Stimulated activated naive CD8-positive, alpha-beta T cell treated with anti-CD3 and anti-CD28 coated beads, Interleukin-15, Interleukin-2, amounts not matched to agents 100 U/mL and 50 U/mL, for 24 hours (primary cell): ENCODE data around the gene SEM1.
A peak's percentile ranks its signal among the peaks of the same experiment; 100 is the strongest.
"Not testable (repeated sequence)": the region's sequence is repeated elsewhere in the genome, so short reads cannot be mapped to it uniquely, and the experiment has no call there.

Experiments used
- ATAC-seq: fragments of 150-1000 bp; cut with Tn5 transposase; one replicate; pipeline ENCODE4 v1.10.0; 2021
- DNase-seq: peaks from one replicate; pipeline ENCODE4 v3.0.0; 2021

Gene SEM1

DNA sequence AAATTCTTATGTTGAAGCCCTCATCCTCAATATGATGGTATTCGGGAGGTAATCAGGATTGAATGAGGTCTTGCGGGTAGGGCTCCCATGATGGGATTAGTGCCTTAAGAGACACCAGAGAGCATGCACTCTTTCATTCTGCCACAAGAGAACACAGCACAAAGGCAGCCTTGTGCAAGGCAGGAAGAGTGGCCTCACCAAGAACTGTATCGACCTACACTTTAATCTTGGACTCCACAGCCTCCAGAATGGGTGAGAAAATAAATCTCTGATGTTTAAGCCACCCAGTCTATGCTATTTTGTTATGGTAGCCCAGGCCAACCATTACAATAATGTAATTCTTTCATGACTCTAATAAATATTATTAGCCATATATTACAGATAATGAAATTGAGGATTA, 8.4 kb downstream of the SEM1 start:
- no peak for ATAC-seq
- no peak for DNase-seq

DNA sequence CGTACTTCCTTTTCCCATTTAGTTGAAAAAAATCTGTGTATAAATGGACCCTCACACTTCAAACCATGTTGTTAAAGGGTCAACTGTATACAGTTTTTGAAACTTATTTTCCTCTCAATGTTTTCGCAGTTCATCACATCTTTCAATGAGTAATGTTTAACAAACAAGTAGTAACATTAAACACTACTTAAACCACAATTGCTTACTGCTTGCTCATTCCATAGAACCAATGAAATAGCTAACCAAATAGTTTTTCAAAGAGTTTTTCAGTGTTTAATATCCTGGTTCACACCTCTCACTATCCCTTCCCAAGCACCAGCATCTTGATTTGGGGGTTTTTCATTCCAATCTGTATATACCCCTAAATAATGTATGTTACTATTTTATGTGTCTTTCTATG, 9.1 kb downstream of the SEM1 start:
- DNase-seq (no peak), ATAC-seq (no peak)

DNA sequence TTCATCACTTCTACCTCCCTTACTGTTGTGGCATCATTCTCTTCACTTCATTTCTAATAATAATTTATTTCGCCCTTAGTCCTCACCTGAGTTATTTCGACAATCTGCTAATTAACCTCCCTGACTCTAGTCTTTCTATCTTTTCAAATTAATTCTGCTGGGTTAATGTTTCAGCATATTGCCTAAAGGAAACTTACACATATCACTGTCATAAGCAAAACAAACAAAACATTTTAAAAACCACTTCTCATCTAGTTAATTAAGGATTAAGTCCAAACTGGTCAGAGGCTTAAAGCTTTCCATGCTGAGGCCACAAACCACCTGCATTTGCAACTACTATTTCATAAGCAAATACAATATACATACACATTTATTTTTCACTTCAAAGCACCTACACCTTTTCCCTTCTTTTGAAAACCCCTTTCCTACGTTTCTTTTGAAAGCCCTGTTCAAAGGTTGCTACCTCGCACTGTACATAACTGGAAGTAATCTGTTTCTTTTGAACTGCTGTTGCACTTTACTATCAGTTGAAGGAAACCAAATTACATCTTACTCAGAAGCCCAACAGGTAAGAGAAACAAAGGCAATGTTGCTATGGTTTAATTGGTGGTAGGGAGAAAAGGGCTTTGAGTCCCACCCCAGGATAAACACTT, 10.3 kb downstream of the SEM1 start:
- no peak for DNase-seq
- ATAC-seq = no peak

DNA sequence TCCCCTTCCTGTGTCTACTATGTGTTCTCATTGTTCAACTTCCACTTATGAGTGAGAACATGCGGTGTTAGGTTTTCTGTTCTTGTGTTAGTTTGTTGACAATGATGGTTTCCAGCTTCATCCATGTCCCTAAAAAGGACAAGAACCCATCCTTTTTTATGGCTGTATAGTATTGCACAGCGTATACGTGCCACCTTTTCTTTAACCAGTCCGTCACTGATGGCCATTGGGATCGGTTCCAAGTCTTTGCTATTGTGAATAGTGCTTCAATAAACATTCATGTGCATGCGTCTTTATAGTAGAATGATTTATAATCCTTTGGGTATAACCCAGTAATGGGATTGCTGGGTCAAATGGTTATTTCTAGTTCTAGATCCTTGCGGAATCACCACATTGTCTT, 11.2 kb downstream of the SEM1 start:
- ATAC-seq, DNase-seq: not testable (repeated sequence)

DNA sequence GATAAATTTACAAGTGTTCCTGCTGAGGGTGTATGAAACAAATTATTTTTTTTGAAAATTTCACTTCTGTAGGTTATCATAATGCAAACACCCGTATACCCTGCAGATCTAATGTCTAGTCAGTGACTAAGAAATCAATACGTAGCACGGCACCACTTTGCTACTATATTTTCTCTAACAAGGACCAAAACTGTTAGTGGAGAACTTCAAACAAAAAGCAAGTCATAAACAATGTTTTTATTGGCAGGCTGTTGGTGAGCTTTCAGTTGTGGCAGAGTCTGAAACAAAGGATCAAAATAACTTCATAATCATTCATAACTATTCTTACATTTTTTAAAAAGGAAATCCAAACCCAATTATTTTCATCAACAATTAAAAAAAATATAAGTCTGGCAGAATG, 11.8 kb downstream of the SEM1 start:
- ATAC-seq = no peak
- no peak for DNase-seq

DNA sequence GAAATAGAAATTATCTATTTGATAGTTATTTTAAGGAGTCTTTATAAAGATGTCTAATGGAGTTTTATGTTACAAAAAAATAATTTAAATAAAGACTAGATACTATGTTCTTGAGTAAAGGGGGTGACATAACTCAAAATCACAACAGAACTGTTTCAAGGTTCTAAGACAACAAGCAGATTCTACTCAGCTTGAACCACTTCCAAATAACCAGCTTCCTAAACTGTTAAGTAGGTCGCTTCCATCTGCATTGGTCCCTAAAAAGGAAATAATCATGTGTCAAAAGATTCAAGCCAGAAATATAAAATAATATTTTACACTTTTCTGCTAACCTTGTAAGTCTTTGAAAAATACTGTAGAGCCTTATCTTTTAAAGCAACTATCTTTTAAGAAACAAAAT, 14.1 kb downstream of the SEM1 start:
- ATAC-seq (no peak), DNase-seq (no peak)

DNA sequence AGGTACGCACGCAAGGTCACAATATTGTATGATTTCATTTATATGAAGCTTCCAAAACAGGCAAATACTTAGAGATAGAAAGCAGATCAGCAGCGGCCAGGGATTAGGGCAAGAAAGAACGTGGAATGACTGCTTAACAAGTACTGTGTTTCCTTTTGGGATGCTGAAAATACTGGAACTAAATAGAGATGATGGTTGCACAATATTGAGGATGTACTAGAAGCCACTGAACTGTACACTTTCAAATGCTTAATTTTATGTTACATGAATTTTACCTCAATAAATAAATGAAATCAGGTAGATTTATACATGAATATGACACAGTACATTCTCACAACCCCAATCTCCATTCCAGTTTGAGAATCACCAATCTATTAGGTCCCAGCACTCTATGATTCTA, 15.6 kb downstream of the SEM1 start:
- ATAC-seq = no peak

DNA sequence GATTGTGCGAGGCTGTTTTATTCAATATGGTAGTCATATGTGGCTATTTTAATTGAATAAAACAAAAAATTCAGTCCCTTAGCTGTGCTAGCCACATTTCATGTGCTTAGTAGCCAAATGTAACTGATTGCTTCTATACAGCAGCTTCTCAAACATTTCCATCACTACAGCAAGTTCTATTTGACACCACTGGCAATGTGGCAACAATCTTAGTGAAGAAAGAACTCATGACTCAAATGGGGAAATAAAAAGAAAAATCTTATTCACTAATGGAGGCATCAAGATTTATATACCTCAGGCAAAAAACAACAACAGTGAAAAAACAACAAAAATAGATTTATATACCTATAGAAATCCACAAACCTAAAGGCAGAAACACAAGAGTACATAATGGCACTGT, 17.9 kb downstream of the SEM1 start:
- DNase-seq (no peak), ATAC-seq (no peak)

More for the DNA sequence above, 15.6 kb downstream of the SEM1 start:
- no peak for DNase-seq

DNA sequence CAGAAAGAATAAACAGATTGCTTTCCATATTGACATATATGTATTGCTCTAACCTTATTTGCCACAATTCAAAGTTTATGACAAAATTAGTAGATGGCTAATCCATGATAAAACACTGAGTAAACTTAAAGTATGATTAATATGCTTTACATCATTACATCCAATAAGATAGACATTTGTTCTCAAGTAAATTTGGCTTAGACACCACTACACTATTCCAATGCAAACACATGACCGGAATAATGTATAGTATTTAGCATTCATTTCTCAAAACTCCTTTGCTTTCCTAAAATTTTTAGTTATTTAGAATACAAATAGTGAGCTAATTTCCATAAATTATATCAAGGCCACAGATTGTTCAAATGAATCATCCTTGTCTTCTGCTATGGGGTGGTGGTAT, 20.2 kb downstream of the SEM1 start:
- DNase-seq (no peak), ATAC-seq (no peak)

DNA sequence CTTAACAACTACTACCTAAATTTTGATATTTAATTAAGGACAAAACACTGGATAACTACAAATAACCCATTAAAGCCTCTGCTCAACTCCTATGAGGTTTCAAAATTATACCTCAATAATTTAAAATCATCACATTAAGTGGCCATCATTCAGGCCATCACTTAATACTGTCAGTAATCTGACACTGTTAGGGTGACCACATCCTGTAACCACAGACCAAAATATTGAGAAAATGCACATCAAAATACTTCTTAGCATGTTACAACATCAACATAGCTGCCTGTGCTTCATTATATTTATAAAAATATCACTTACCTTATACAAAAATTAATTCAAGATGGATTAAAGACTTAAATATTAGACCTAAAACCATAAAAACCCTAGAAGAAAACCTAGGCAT, 23.3 kb downstream of the SEM1 start:
- no peak for ATAC-seq

DNA sequence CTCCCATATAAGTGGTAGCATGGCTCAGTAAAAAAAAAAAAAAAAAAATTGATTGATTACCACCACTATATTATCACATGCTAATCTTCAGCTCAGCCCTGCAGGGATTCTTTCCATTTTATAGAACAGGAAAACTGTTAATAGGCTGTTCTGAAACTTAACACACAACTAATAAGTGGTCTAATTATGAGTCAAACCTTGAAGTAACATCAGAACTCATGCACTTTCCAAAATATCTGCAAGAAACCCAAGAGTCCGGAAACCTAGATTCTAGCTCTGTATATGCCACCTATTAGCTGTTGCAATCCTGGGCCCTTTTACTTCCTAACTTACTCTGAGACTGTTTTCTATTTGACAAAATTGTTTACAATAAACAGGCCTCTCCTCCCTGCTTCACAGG, 23.9 kb downstream of the SEM1 start:
- ATAC-seq (no peak), DNase-seq (no peak)

More for the DNA sequence above, 23.3 kb downstream of the SEM1 start:
- no peak for DNase-seq

DNA sequence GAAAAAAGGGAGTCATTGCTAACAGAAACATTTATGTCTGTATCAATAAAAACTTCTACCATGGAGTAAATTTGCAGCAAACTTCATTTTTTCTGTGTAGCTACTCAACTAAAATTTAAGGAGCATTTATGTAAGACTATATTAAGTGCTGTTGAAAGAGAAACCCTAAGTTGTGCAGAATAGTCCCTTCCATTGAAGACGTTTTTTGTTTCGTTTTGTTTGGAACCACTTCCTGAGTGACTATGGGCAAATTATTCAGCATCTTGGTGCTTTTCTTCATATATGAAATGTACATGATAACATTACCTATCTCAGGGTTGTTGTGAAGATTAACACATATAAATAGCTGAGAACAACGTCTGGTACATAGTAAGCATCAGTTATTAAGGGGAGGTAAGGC, 24.3 kb downstream of the SEM1 start:
- DNase-seq (no peak), ATAC-seq (peak; percentile 19)

DNA sequence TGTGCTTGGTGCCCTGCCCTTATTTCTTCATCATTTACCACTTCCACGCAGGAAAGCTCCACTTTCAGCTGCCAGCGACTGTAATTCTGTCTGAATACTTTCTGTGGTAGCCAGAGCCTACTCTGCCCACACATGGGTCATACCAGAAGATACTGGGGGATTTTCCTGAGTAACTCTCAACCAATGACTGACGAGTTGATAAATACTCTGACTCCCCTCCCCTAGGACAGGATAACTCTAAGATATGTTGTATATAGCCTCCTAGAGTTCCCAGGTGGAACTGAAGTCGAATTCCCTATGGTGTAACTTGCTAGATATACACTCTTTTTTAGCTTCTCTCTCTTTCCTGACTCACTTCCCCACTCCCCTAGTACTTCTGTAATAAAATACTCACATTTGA, 29.8 kb downstream of the SEM1 start:
- DNase-seq (no peak), ATAC-seq (no peak)

DNA sequence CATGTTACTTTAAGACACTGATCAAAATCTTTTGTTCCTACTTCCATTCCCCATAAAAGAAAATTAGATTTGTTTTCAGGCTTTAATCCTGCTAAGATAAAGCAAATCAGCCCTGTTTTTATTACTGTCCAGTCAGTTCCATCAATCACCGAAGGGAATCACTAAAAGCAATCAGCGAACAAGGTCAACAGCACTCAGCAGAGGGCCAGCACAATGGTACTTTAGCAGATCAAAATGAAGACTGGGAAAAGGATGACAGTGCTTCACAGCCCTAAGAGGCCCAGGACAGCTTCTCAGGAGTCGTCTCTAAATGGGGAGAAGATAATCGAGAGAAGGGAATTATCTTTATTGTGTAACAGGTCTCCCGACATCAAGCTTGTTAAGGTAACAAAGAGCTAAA, 32.7 kb downstream of the SEM1 start:
- ATAC-seq = no peak
- no peak for DNase-seq

DNA sequence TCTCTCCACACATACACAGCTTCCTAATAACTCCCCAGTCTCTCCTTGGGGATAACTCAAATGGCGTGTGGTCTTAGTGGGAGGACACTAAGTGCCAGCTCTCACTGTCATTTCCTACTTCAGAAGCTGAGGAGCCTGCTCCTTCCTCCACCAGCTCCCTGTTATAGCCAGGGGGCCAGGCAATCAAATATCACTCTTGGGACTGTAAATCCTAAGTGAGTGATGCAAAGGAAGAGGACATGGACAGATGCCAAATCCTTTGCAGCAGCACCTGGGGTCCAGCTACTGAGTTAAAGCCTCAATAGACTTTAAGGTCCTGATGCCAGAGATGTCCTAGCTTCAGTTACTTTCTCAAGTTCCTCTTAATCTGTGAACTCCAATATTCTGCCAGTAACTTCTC, 34.1 kb downstream of the SEM1 start:
- DNase-seq = no peak
- no peak for ATAC-seq

DNA sequence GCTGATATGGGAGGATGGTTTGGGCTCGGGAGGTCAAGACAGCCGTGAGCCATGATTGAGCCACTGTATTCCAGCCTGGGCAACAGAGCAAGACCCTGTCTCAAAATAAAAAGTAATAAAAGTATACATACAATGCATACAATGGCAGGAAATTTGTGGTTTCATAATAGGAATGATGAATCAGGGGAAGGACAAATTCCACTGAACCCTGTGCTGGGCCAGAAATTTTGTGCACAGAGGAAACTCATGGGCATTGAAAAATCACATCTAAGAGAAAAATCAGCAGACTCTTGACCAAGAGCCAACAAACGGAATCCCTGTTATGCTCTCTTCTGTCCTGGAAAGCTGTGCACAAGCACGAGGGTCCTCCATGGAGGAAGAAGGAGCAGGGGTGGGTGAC, 35.1 kb downstream of the SEM1 start:
- no peak for DNase-seq
- no peak for ATAC-seq

DNA sequence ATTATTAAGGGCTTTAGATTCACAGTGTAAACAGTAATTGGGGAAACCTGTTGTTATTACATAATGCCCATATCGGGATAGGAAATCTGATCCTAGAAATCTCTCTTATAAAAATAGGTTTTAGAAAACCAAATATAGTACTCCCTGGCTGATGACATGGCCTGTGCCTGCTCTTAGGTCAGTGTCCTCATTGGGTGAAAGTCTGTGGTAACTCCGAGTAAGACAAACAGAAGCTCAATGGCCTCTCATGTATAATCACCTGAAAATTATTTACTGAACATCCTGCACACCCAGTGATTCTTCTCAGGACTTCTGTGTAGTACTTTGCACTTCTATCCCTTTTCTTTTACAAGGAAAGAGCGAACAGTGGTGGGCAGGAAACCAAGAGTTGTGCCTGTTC, 37.8 kb downstream of the SEM1 start:
- DNase-seq (no peak), ATAC-seq (no peak)

DNA sequence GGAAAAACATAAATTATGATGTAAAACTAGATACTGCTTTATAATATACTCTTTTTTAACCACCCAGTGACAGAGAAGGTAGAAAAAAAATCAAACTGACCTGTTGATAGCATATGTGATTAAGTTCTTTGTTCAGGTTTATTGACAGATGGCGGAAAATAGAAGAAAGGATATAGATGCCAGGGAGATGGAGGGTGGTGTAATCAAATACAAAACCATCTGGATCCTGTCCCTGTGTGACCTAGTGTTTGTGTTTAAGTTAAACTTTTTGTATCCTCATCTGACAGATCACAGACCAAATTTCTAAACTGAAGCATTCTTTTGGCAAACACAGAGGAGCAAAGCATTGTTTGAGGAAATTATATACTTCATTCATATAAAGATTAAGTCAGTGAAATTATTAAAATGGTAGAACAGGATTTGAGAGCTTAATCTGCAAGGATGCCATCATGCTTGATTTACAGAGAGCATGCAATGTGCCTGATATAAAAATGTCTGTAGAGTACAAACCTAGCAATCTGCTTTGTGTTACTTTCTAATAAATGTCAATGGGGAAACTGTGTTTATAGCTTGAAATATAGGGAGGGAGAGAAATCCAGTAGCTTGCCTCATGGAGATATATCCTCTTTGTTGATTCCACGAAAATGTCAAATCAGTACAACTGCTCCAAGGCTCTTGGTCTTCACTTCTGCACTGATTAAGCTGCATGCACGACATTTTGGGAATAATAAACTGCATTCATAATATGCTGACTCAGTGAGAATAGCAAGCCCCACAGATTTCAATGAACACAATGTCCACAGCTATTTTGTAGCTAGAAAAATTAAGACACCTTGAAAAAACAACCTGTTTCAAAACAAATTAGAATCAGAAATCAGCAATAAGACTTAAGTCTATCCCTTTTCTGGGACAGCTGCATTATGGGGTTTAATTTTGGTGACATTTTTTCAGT, 39.0 kb downstream of the SEM1 start:
- DNase-seq (no peak), ATAC-seq (no peak)

DNA sequence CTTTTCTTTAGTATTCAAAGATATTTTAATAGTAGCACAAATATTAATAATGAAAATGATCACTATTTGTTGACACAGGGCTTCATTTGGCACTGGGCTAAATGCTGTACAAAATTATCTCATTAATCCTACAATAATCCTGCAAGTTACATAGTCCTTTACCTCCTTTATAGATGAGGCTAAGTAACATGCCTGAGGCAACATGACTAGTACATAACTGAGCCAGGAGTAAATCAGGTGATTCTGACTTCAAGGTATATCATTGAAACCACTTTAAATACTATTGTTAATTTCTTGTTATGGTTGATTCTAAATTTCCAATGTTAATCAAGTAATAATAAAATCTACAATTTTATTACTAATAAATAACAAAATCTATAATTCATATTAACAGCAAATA, 39.8 kb downstream of the SEM1 start:
- ATAC-seq (no peak), DNase-seq (no peak)

DNA sequence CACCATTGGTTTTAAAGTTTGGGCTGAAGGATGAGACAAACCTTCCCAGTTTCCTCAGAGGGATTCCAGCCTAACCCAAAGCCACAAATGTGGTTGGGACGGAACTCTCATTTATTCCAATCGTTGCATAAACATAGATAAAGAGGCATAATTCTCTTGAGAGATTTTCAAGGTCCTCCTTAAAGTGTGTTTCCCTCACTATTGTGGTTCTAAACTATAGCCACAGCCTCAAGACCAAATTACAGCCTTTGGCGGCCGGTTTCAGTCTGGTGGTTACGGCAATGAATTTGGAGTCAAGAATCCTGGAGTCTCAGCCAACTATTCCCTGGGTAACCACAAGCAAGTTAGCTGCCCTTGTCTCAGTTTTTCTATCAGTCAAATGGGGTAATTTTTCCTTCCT, 42.6 kb downstream of the SEM1 start:
- ATAC-seq (no peak), DNase-seq (no peak)

DNA sequence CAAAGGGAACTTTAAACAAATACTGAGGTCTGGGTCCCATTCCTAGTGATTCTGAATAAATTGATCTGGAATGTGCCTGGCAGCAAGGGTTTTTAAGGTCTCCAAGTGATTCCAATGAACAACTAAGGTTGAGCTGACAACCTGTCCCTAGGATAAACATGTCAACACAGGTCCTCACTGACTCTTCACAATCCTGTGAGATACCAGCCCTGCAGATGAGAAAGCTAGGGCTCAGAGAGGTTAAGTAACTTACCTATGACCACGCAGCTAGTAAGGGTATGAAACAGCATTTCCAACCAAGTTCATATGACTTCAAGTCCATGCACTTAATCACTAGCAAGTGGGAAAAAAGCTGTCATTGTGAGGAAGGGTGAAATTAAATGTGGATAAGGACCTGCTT, 44.0 kb downstream of the SEM1 start:
- DNase-seq (no peak), ATAC-seq (no peak)

DNA sequence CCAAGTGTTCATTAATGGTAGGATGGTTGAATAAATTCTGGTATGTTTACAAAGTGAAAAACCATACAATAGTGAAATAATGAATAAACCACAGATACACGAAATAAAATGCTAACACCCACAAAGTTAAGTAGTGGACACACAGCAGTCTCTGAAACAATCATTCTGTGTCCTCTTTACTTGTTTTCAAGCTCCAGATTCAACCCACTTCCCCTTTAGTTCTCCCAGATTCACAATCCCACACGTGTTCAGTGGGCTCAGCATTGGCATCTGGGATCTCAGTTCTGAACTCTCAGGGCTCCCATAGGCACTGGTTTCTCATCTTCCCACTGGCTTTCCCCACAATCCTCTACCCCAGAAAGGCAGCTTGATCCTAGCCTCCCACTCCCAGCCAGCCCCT, 44.9 kb downstream of the SEM1 start:
- ATAC-seq (no peak), DNase-seq (no peak)

DNA sequence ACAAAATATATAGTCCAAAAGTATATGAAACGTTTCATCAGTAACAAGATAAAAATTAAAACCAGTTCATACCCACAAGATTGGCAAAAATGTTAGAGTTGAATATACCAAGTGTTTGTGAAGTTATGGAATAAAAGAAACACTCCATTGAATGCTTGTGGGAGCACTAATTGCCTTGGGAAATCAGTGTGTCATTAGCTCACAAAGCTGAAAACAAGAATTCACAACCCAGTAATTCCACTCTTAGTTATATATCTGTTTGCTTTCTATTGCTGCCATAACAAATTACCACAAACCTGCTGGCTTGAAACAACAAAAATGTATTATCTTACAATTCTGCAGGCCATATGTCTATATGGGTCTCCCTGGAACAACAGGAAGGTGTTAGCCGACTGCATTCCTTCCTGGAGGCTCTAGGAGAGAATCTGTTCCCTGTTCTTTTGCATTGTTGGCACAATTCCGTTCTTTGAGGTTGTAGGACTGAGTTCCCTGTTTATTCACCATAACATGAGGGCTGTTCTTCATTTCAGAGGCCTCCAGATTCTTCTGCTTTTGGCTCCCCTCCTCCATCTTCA, 45.7 kb downstream of the SEM1 start:
- DNase-seq (no peak), ATAC-seq (no peak)

DNA sequence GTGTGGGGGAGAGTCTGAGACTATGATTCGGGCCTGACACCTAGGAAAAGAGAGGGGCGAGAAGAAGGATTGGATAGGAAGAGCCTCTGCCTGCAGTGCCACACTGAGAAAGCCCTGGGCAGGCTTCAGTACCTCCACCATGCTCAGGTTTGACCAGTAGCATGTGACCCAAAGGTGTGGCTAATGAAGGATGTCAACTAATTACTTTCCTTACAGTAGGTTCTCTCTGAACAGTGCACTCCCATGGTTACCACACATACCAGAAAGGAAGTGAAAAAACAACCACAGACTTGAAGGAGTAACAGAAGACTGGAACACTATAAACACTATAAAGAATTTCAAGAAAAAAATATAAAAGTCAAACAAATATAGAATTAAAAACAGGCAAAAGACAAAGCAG, 46.2 kb downstream of the SEM1 start:
- DNase-seq = no peak
- no peak for ATAC-seq
